Neural crest cell (in vitro differentiated cells): ENCODE results near the gene EPHA10. TPM values are rescaled to one million over a fixed set of nuclear protein-coding genes. Genes with fewer than 3 reads are reported as not detected.

ENCODE experiments used
- DNase-seq: peaks from one replicate; pipeline ENCODE4 v3.0.0; 2021; ENCODE audit warnings: low read depth, mixed read lengths, low spot score
- H3K27ac Mint-ChIP-seq: one replicate; pipeline ENCODE4 v1.8.0; 2021; ENCODE audit warnings: mild to moderate bottlenecking, mixed read lengths; ENCODE audit not compliant: unreplicated experiment
- H3K27me3 Mint-ChIP-seq: 2 replicates; pipeline ENCODE4 v1.8.0; 2021; ENCODE audit warnings: low read depth, mild to moderate bottlenecking, mixed read lengths
- H3K36me3 Mint-ChIP-seq: 2 replicates; pipeline ENCODE4 v1.8.0; 2021; ENCODE audit warnings: low read depth, mild to moderate bottlenecking, mixed read lengths
- H3K4me1 Mint-ChIP-seq: 2 replicates; pipeline ENCODE4 v1.8.0; 2021; ENCODE audit warnings: mixed read lengths
- H3K4me3 Mint-ChIP-seq: one replicate; pipeline ENCODE4 v1.8.0; 2021; ENCODE audit warnings: mild to moderate bottlenecking, mixed read lengths
- H3K9me3 Mint-ChIP-seq: 2 replicates; pipeline ENCODE4 v1.8.0; 2021; ENCODE audit warnings: mixed read lengths
- CTCF ChIP-seq: fragments of 200-600 bp; sonication (generic); conservative IDR thresholded peaks from 2 replicates; pipeline ENCODE4 v1.5.0; 2021; ENCODE audit warnings: antibody characterized with exemption, mild to moderate bottlenecking
- total RNA-seq: library from RNA; stranded (reverse); gene quantifications from 2 replicates; pipeline ENCODE4 v1.2.1, GENCODE V29; 2021

The EPHA10 gene
- total RNA-seq, 1 donor from 2014 or later: 0.63 TPM

GRCh38 chr1:37718181-37718900 lies 46.6 kb downstream of the EPHA10 start:
- Mint-ChIP-seq H3K4me1 (peaks cover 14% of the 10 kb centered on the region), H3K27ac (no peak overlapping the region), H3K4me3 (no peak overlapping the region), H3K27me3 (no peaks in the 10 kb centered on the region), H3K9me3 (no peaks in the 10 kb centered on the region), H3K36me3 (no peaks in the 10 kb centered on the region)
- no peak for DNase-seq
- no peak for TF ChIP-seq CTCF

- H3K4me1 Mint-ChIP-seq: peaks cover 9% of the 10 kb centered on the region
- no peak for TF ChIP-seq CTCF
- no peak overlapping the region for H3K4me3 Mint-ChIP-seq
- no peaks in the 10 kb centered on the region for H3K36me3 Mint-ChIP-seq
- DNase-seq: no peak
- H3K27me3 Mint-ChIP-seq: no peaks in the 10 kb centered on the region
- H3K27ac Mint-ChIP-seq: no peak overlapping the region
- no peaks in the 10 kb centered on the region for H3K9me3 Mint-ChIP-seq
Observed at GRCh38 chr1:37717631-37718030, 47.3 kb downstream of the EPHA10 start.

- Mint-ChIP-seq H3K27ac (no peak overlapping the region), H3K27me3 (no peaks in the 10 kb centered on the region), H3K4me1 (no peaks in the 10 kb centered on the region), H3K9me3 (no peaks in the 10 kb centered on the region), H3K4me3 (no peak overlapping the region), H3K36me3 (no peaks in the 10 kb centered on the region)
- TF ChIP-seq CTCF: no peak
- no peak for DNase-seq
Observed at GRCh38 chr1:37716321-37716720, 48.6 kb downstream of the EPHA10 start.

- Mint-ChIP-seq H3K4me1 (no peaks in the 10 kb centered on the region), H3K9me3 (no peaks in the 10 kb centered on the region), H3K27me3 (no peaks in the 10 kb centered on the region), H3K36me3 (peaks cover under 1% of the 10 kb centered on the region), H3K4me3 (no peak overlapping the region), H3K27ac (no peak overlapping the region)
- DNase-seq: no peak
- no peak for TF ChIP-seq CTCF
Observed at GRCh38 chr1:37714689-37715088, 50.2 kb downstream of the EPHA10 start.

- H3K36me3 Mint-ChIP-seq: peaks cover 5% of the 10 kb centered on the region
- no peak overlapping the region for H3K4me3 Mint-ChIP-seq
- no peak for DNase-seq
- H3K27me3 Mint-ChIP-seq: no peaks in the 10 kb centered on the region
- no peak for TF ChIP-seq CTCF
- no peaks in the 10 kb centered on the region for H3K4me1 Mint-ChIP-seq
- H3K27ac Mint-ChIP-seq: no peak overlapping the region
- no peaks in the 10 kb centered on the region for H3K9me3 Mint-ChIP-seq
Observed at GRCh38 chr1:37714226-37714625, 50.7 kb downstream of the EPHA10 start.
